NT2/D1 (cell line): Measurements from ENCODE around the gene CROCC.

ENCODE experiments used
- YY1 ChIP-seq: IDR thresholded peaks from 2 replicates; pipeline ENCODE4 v1.6.1; 2011; ENCODE audit not compliant: insufficient read length, insufficient read depth
- ZNF274 ChIP-seq: IDR thresholded peaks from 2 replicates; pipeline ENCODE4 v1.6.1; 2011; ENCODE audit warnings: mild to moderate bottlenecking, low read depth, low read length

DNA sequence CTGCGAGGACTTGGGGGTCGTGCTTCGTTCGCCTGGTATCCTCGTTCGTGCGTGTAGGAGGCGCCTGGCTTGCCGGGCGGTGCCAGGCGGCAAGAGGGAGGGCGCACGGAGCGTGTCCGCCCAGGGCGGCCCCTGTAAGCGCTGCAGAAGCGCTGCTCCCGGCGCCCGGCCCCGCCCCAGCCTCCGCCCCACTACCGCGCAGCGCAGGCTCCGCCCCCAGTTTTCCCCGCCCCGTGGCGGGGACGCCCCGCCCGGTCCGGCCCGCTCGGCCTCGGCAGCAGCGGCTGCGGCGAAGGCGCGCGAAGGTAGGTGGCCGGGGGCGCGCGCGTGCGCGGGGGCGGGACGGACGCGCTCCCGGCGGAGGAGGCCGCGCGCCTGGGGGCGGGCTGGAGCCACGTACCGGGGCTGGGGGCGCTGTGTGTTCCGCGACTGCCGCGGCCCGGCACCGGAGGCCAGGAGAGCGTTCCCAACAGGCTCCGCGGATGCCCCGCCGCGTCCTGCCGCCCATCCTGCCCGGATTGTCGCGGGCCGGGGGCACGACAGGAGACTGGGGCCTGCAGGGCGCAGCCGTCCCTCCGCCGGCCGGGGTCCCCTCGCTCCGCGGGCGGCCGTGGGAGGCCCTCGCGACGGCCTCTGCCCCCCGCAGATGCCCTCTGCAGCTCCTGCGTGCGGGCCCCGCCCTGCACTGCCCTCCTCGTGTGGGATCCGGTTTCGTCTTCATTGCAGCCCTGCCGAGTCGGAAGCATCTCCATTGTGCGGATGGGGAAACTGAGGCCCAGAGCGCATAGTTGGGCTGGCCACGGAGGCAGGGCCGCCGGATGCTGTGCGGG, 7.7 kb upstream of the CROCC start:
- no peak for TF ChIP-seq ZNF274
- TF ChIP-seq YY1, result no peak
